GM12878 (cell line): ENCODE data around the gene MFAP2. TPM values are rescaled to one million over a fixed set of nuclear protein-coding genes. Genes with fewer than 3 reads are reported as not detected.

ENCODE experiments used
- ATF3 ChIP-seq: IDR thresholded peaks from 2 replicates; pipeline ENCODE4 v1.6.1; 2011; ENCODE audit warnings: low read depth, mild to moderate bottlenecking, low read length, moderate library complexity, borderline replicate concordance; ENCODE audit errors: extremely low read depth
- BCL3 ChIP-seq: IDR thresholded peaks from 2 replicates; pipeline ENCODE4 v1.6.1; 2011; ENCODE audit warnings: borderline replicate concordance, low read depth, mild to moderate bottlenecking, moderate library complexity, low read length; ENCODE audit not compliant: insufficient read depth, poor library complexity, severe bottlenecking
- BCLAF1 ChIP-seq: fragments of 450-650 bp; IDR thresholded peaks from 2 replicates; pipeline ENCODE4 v1.6.1; 2017; ENCODE audit warnings: antibody characterized with exemption, mild to moderate bottlenecking, moderate library complexity
- IRF5 ChIP-seq: fragments of 450-650 bp; IDR thresholded peaks from 2 replicates; pipeline ENCODE4 v1.6.1; 2017; ENCODE audit warnings: borderline replicate concordance
- MTA2 ChIP-seq: fragments of 450-650 bp; IDR thresholded peaks from 2 replicates; pipeline ENCODE4 v1.6.1; 2016; ENCODE audit warnings: low read depth, mild to moderate bottlenecking, moderate library complexity
- RB1 ChIP-seq: fragments of 450-650 bp; formaldehyde crosslinking; IDR thresholded peaks from 2 replicates; pipeline ENCODE4 v1.6.1; 2017; ENCODE audit warnings: mild to moderate bottlenecking, borderline replicate concordance
- RUNX3 ChIP-seq: IDR thresholded peaks from 2 replicates; pipeline ENCODE4 v1.6.1; 2012; ENCODE audit warnings: low read length, inconsistent platforms
- YY1 ChIP-seq: IDR thresholded peaks from 2 replicates; pipeline ENCODE4 v1.6.1; 2011; ENCODE audit warnings: low read depth, mild to moderate bottlenecking, low read length
- polyA plus RNA-seq, 11 experiments: library from polyadenylated mRNA; depleted of rRNA in 4 of 11; unstranded in 6 of 11; stranded (reverse) in 5 of 11; fragments of >200 nt; fragmentation: Nextera tagmentation in 4 of 11; fragmentation: Illumina TruSeq in 1 of 11; extraction: Ambion mirVana in 4 of 11; extraction: Trizol in 1 of 11; gene quantifications; 1 replicate in 1 of 11; 2 replicates in 10 of 11; pipeline versions ENCODE4 v1.2.1 to v1.2.3, GENCODE V29; 2011 to 2016; ENCODE audit warnings: inconsistent platforms in 2 of 11, missing spikeins in 2 of 11, low read depth in 1 of 11
- total RNA-seq, 4 experiments: library from RNA; depleted of rRNA in 3 of 4; stranded (reverse); fragments of >200 nt in 3 of 4; fragmentation: Illumina TruSeq in 1 of 4; extraction: Trizol in 1 of 4; gene quantifications; 2 replicates each; pipeline versions ENCODE4 v1.2.1 to v1.2.3, GENCODE V29; 2013 to 2021

MFAP2 gene
- total and polyA plus RNA-seq, 10 of the 15 experiments (the other 5 are each of a cell fraction or from before 2014, with no cell fraction given): 0.16 TPM; not detected in 9

GRCh38 chr1:16977377-16977776 is 3.0 kb downstream of the MFAP2 start (continued):
- TF ChIP-seq YY1 (no peak), IRF5 (no peak), ATF3 (no peak), BCL3 (no peak), RUNX3 (no peak), MTA2 (no peak), RB1 (no peak), BCLAF1 (no peak)
- TF ChIP-seq, all 136 proteins: peak for 0
